GM12878 (cell line): Measurements from ENCODE around the gene CLEC16A. TPM values are rescaled to one million over a fixed set of nuclear protein-coding genes. Genes with fewer than 3 reads are reported as not detected.
A peak's percentile ranks its signal among the peaks of the same experiment; 100 is the strongest.

Experiments
- E4F1 ChIP-seq: fragments of 450-650 bp; IDR thresholded peaks from 2 replicates; pipeline ENCODE4 v1.6.1; 2018; ENCODE audit warnings: borderline replicate concordance, mild to moderate bottlenecking; ENCODE audit not compliant: partially characterized antibody
- NR2C1 ChIP-seq: fragments of 450-650 bp; IDR thresholded peaks from 2 replicates; pipeline ENCODE4 v1.6.1; 2017; ENCODE audit warnings: antibody characterized with exemption, mild to moderate bottlenecking, moderate library complexity
- NR2F1 ChIP-seq: fragments of 450-650 bp; conservative IDR thresholded peaks from 2 replicates; pipeline ENCODE4 v1.6.1; 2017; ENCODE audit warnings: mild to moderate bottlenecking
- RAD21 ChIP-seq: IDR thresholded peaks from 2 replicates; pipeline ENCODE4 v1.6.1; 2011; ENCODE audit warnings: mild to moderate bottlenecking, low read depth, low read length, moderate library complexity; ENCODE audit not compliant: insufficient read depth
- SREBF2 ChIP-seq: IDR thresholded peaks from 2 replicates; pipeline ENCODE4 v1.6.1; 2012; ENCODE audit warnings: mild to moderate bottlenecking, low read length
- ZNF24 ChIP-seq: fragments of 450-650 bp; IDR thresholded peaks from 2 replicates; pipeline ENCODE4 v1.6.1; 2017; ENCODE audit warnings: antibody characterized with exemption, mild to moderate bottlenecking
- ZNF592 ChIP-seq: fragments of 450-650 bp; IDR thresholded peaks from 2 replicates; pipeline ENCODE4 v1.6.1; 2017; ENCODE audit warnings: mild to moderate bottlenecking, moderate library complexity
- polyA plus RNA-seq, 11 experiments: library from polyadenylated mRNA; depleted of rRNA in 4 of 11; unstranded in 6 of 11; stranded (reverse) in 5 of 11; fragments of >200 nt; fragmentation: Nextera tagmentation in 4 of 11; fragmentation: Illumina TruSeq in 1 of 11; extraction: Ambion mirVana in 4 of 11; extraction: Trizol in 1 of 11; gene quantifications; 1 replicate in 1 of 11; 2 replicates in 10 of 11; pipeline versions ENCODE4 v1.2.1 to v1.2.3, GENCODE V29; 2011 to 2016; ENCODE audit warnings: inconsistent platforms in 2 of 11, missing spikeins in 2 of 11, low read depth in 1 of 11
- total RNA-seq, 4 experiments: library from RNA; depleted of rRNA in 3 of 4; stranded (reverse); fragments of >200 nt in 3 of 4; fragmentation: Illumina TruSeq in 1 of 4; extraction: Trizol in 1 of 4; gene quantifications; 2 replicates each; pipeline versions ENCODE4 v1.2.1 to v1.2.3, GENCODE V29; 2013 to 2021

Gene CLEC16A
- total and polyA plus RNA-seq, 10 of the 15 experiments (the other 5 are each of a cell fraction or from before 2014, with no cell fraction given) = 1.5 to 28.8 (median 19.2) TPM

DNA sequence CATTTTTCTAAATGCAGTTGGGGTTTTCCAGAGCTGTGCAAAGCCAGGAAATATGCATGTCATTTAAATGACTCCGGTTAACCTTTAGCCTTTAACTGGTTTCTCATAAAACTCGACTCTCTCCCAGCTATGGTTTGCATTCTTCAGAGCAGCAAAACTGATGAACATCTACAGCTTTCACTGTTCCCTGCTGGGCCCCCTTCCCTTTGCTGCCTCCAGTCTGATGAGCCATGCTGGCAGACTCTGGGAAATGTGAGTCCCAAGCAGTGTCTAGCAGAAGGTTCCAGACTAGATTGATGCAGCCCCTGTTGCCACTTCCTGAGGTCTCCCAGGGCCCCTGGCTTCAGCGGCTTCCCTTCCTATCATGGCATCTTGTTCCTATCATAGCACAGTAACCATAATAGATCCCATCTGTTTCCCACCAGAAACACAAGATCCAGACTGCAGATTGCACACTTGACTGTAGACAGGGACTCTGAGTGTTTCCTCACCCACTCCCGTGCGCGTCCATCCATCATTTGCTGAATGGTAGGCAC, 135.4 kb downstream of the CLEC16A start (continued):
- TF ChIP-seq ZNF592 (0 out of 2 replicates have a peak, but pooled peaks have one; percentile 11), NR2F1 (peak; percentile 93), E4F1 (no peak), RAD21 (no peak), NR2C1 (peak; percentile 65; the same call in 1 of the 2 replicates), SREBF2 (no peak), ZNF24 (0 out of 2 replicates have a peak, but pooled peaks have one; percentile 17)
